ENCODE measurements around the gene HMGCL. TPM values are rescaled to one million over a fixed set of nuclear protein-coding genes. Genes with fewer than 3 reads are reported as not detected.

HMGCL gene
- total and polyA plus RNA-seq, 2 of the 13 experiments (the other 11 are each of a cell fraction or from before 2014, with no cell fraction given) = 21.3 to 41.4 TPM

- TF ChIP-seq, protein P1, sequence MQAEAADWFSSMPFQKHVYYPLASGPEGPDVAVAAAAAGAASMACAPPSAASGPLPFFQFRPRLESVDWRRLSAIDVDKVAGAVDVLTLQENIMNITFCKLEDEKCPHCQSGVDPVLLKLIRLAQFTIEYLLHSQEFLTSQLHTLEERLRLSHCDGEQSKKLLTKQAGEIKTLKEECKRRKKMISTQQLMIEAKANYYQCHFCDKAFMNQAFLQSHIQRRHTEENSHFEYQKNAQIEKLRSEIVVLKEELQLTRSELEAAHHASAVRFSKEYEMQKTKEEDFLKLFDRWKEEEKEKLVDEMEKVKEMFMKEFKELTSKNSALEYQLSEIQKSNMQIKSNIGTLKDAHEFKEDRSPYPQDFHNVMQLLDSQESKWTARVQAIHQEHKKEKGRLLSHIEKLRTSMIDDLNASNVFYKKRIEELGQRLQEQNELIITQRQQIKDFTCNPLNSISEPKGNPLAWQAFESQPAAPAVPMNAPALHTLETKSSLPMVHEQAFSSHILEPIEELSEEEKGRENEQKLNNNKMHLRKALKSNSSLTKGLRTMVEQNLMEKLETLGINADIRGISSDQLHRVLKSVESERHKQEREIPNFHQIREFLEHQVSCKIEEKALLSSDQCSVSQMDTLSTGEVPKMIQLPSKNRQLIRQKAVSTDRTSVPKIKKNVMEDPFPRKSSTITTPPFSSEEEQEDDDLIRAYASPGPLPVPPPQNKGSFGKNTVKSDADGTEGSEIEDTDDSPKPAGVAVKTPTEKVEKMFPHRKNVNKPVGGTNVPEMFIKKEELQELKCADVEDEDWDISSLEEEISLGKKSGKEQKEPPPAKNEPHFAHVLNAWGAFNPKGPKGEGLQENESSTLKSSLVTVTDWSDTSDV (CRISPR knock-in tag; IDR thresholded peaks at IDR 0.05) = no peak
- TF ChIP-seq BRD4 (CRISPR knock-in tag; IDR thresholded peaks at IDR 0.05) (no peak), ZNF205 (CRISPR knock-in tag; IDR thresholded peaks at IDR 0.05) (no peak), KLF12 (CRISPR knock-in tag; IDR thresholded peaks at IDR 0.05; ENCODE audit: borderline replicate concordance) (no peak), SCMH1 (CRISPR knock-in tag; IDR thresholded peaks at IDR 0.05; ENCODE audit: borderline replicate concordance) (no peak), CSRNP2 (CRISPR knock-in tag; conservative IDR thresholded peaks at IDR 0.05; ENCODE audit: low read depth) (no peak), ZNF614 (CRISPR knock-in tag; IDR thresholded peaks at IDR 0.05; ENCODE audit: borderline replicate concordance) (peak; percentile 47; the same call in 1 of the 2 replicates), DMTF1 (CRISPR knock-in tag; IDR thresholded peaks at IDR 0.05) (no peak), ZNF432 (CRISPR knock-in tag; IDR thresholded peaks at IDR 0.05; ENCODE audit: borderline replicate concordance) (no peak), RORA (CRISPR knock-in tag; IDR thresholded peaks at IDR 0.05) (no peak), FOXO4 (CRISPR knock-in tag; conservative IDR thresholded peaks at IDR 0.05) (no peak), ZNF878 (CRISPR knock-in tag; IDR thresholded peaks at IDR 0.05) (no peak), ATF1 (CRISPR knock-in tag; IDR thresholded peaks at IDR 0.05) (no peak), THAP11 (CRISPR knock-in tag; IDR thresholded peaks at IDR 0.05) (peak; percentile 88), ZNF724P (CRISPR knock-in tag; IDR thresholded peaks at IDR 0.05; ENCODE audit: borderline replicate concordance) (no peak), HDAC1 (CRISPR knock-in tag; IDR thresholded peaks at IDR 0.05) (peak; percentile 86)
- TF ChIP-seq, protein P2, sequence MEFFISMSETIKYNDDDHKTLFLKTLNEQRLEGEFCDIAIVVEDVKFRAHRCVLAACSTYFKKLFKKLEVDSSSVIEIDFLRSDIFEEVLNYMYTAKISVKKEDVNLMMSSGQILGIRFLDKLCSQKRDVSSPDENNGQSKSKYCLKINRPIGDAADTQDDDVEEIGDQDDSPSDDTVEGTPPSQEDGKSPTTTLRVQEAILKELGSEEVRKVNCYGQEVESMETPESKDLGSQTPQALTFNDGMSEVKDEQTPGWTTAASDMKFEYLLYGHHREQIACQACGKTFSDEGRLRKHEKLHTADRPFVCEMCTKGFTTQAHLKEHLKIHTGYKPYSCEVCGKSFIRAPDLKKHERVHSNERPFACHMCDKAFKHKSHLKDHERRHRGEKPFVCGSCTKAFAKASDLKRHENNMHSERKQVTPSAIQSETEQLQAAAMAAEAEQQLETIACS (CRISPR knock-in tag; IDR thresholded peaks at IDR 0.05) = no peak
- TF ChIP-seq, protein P3, sequence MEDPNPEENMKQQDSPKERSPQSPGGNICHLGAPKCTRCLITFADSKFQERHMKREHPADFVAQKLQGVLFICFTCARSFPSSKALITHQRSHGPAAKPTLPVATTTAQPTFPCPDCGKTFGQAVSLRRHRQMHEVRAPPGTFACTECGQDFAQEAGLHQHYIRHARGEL (CRISPR knock-in tag; IDR thresholded peaks at IDR 0.05) = no peak
These were observed 34.3 kb downstream of the HMGCL start, which contains the start of gene LYPLA2 (continued) for GRCh38 chr1:23790696-23791515.
